HS-27A (cell line): Measurements from ENCODE around the gene ZSWIM8.
"Not testable (repeated sequence)": the region's sequence is repeated elsewhere in the genome, so short reads cannot be mapped to it uniquely, and the experiment has no call there.

Experiments used
- DNase-seq: peaks from one replicate; pipeline ENCODE4 v3.0.0-alpha.2; 2012; ENCODE audit warnings: low read depth, missing footprints

The ZSWIM8 gene

GRCh38 chr10:73814896-73815718 is 29.7 kb downstream of the ZSWIM8 start:
- DNase-seq, result no peak

- DNase-seq, result no peak
Measured at GRCh38 chr10:73815719-73816030, 30.3 kb downstream of the ZSWIM8 start.

- no peak for DNase-seq
Measured at GRCh38 chr10:73816917-73817729, 31.7 kb downstream of the ZSWIM8 start.

GRCh38 chr10:73817826-73818225 is 32.4 kb downstream of the ZSWIM8 start:
- DNase-seq, result no peak

GRCh38 chr10:73818402-73818801 is 33.0 kb downstream of the ZSWIM8 start:
- no peak for DNase-seq

- no peak for DNase-seq
Measured at GRCh38 chr10:73819081-73819480, 33.7 kb downstream of the ZSWIM8 start.

GRCh38 chr10:73819513-73820093 is 34.2 kb downstream of the ZSWIM8 start:
- no peak for DNase-seq

GRCh38 chr10:73823391-73823790 is 38.0 kb downstream of the ZSWIM8 start:
- no peak for DNase-seq

- no peak for DNase-seq
Measured at GRCh38 chr10:73824146-73824725, 38.8 kb downstream of the ZSWIM8 start.

- peak; percentile 22 for DNase-seq
Measured at GRCh38 chr10:73827346-73828089, 42.1 kb downstream of the ZSWIM8 start.

GRCh38 chr10:73828161-73828560 is 42.8 kb downstream of the ZSWIM8 start:
- no peak for DNase-seq

- DNase-seq, result not testable (repeated sequence)
Measured at GRCh38 chr10:73829090-73829489, 43.7 kb downstream of the ZSWIM8 start.

GRCh38 chr10:73836427-73836980 is 51.1 kb downstream of the ZSWIM8 start:
- DNase-seq, result no peak

GRCh38 chr10:73837072-73837471 is 51.7 kb downstream of the ZSWIM8 start:
- DNase-seq, result no peak

- DNase-seq, result no peak
Measured at GRCh38 chr10:73838008-73838567, 52.7 kb downstream of the ZSWIM8 start.

GRCh38 chr10:73838827-73839226 is 53.4 kb downstream of the ZSWIM8 start:
- no peak for DNase-seq

GRCh38 chr10:73839276-73839966 is 54.0 kb downstream of the ZSWIM8 start:
- no peak for DNase-seq

- no peak for DNase-seq
Measured at GRCh38 chr10:73840056-73840402, 54.6 kb downstream of the ZSWIM8 start.

GRCh38 chr10:73840403-73841060 is 55.1 kb downstream of the ZSWIM8 start:
- DNase-seq, result no peak

- no peak for DNase-seq
Measured at GRCh38 chr10:73841061-73841421, 55.6 kb downstream of the ZSWIM8 start.
